Dermis microvascular lymphatic vessel endothelial cell (primary cell): ENCODE data around the gene MXRA7. TPM values are rescaled to one million over a fixed set of nuclear protein-coding genes. Genes with fewer than 3 reads are reported as not detected.
A peak's percentile ranks its signal among the peaks of the same experiment; 100 is the strongest.
"Not testable (repeated sequence)": the region's sequence is repeated elsewhere in the genome, so short reads cannot be mapped to it uniquely, and the experiment has no call there.

Experiments
- DNase-seq, 2 donors: peaks; one replicate each; pipeline versions ENCODE4 v3.0.0 to v3.0.0-alpha.2; 2010; ENCODE audit warnings: low read depth in 2 of 2
- total RNA-seq: library from RNA; depleted of rRNA; stranded (reverse); fragments of >200 nt; gene quantifications from 2 replicates; pipeline ENCODE4 v1.2.1, GENCODE V29; 2014

Gene MXRA7
- total RNA-seq, 1 donor from 2014 or later: 140 TPM

GRCh38 chr17:76716146-76716838 is 5.5 kb upstream of the MXRA7 start:
- DNase-seq: peak in 1 of 2 donors; percentile 67

- DNase-seq: no peak
These were observed 4.7 kb upstream of the MXRA7 start for GRCh38 chr17:76715496-76715830.

DNA sequence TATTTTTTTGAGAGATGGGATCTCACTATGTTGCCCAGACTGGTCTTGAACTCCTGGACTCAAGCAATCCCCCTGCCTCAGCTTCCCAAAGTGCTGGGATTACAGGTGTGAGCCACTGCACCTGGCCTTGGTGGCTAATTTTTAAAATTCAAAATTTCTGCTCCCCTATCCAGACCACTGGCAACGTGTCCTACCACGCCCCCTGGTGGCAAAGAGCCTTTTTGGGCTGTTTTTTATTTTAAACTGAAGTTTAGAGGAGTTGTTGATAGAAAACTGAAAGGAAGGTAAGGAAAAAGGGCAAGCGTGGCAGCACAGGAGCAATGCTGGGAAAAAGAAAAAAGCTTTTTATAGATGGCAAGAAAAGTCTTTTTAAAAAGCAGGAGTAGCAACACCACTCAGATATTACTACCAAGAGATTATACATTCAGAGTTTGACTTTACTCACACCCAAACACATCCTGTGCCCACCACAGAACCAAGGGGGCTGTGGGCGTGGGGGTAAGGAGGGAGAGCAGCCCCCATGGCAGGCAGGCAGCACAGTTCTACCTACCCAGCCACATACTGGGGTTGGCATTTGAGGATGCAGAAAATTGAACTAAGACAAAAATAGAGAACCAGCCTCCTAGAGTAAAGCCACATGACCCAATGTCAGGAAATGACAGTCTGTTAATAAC is 4.2 kb upstream of the MXRA7 start:
- peak in 1 of 2 donors; percentile 59 for DNase-seq

DNA sequence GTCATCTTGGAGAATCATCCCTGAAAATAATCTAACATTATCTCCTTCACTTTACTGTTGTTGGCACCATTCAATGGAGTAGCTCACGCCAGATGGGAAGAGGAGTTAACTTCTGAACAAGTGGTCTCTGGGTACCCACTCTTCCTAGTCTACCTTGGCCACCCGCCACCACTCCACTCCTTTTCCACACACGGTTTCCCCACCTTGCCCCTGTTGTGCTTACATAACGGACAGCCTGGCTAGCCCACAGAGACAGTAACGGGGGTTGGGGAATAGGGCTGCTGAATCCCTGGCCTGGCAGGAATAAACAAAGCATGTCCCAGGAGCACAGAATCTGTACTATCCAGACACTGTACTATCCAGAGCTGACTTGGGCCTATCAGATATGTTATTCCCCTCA is 3.6 kb upstream of the MXRA7 start:
- DNase-seq: no peak

DNA sequence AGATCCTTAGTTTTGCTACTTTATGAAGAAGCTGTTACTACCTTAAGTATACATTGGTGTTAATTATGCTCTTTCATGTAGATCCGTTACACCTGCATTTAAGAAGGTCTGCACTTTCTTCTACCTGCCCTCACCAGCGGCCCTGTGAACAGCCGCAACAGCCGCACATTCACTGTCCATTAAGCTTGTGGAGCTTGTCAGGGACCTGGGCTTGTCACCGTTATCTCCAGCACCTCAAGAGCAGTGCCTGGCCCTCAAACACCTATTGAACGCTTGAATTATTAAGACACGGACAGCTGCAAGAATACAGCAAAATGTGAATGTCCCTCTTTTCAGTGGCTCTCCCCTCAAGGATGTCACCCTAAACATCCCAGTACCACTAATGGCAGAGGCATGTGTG is 3.0 kb upstream of the MXRA7 start:
- no peak for DNase-seq

- not testable (repeated sequence) for DNase-seq
These were observed 1.6 kb upstream of the MXRA7 start for GRCh38 chr17:76712321-76712720.

GRCh38 chr17:76709951-76710862 is 558 bp downstream of the MXRA7 start:
- not testable (repeated sequence) for DNase-seq

DNA sequence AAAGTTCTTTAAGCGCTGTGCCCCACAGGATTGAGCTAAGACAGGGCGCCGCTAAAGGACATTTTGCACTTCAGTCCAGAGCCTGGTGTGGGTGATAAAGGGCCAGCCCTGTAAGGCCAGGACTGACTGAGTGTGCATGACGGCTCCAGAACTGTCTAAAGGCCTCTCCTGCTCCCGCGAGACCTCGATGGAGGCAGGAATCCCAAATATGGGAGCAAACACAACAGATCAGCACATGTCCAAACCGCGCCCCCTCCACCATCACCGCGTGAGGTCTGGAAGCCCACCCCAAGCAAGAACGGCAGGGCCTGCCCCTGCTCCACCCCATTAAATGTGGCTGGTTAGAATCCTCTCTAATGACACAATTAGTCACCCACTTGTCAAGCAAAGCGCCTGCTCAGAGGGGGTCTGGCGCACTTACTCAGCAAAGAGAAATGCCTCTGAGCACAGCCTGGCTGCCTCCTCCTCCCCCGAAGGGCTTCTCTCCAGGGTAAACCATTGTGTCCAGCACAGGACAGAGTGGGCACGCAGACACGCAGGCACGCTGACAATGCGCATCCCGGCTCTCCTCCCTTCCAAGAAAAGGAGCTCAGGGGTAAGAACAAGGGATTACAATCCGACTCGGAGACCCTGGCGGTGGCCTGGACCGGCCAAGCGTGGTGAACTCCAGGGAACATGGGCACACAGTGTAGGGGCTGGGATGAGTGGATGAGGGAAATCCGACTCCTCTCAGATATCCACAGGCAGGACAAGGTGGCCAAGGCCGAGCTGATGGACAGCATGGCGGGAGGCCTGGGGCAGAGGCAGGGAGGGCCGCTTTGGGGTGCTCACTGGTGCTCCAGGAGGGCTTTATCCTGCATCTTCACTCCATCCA is 1.5 kb downstream of the MXRA7 start:
- DNase-seq: peak in 1 of 2 donors; percentile 70

GRCh38 chr17:76707985-76708807 is 2.6 kb downstream of the MXRA7 start:
- no peak for DNase-seq

DNA sequence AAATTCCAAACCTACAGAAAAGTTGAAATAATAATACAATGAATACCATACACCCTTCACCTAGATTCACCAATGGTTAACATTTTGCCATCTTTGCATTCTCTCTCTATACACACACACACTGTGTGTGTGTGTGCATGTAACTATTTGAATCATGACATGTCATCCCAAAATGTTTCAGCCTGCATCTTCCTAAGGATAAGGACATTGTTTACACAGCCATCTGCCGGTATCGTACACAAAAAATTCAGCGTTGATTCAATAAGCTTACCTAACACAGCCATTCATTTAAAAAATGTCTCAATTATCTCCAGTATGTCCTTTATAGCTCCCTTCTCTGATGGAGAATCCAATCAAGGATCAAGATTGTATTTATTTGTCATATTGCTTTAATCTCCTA is 3.9 kb downstream of the MXRA7 start:
- no peak for DNase-seq

DNA sequence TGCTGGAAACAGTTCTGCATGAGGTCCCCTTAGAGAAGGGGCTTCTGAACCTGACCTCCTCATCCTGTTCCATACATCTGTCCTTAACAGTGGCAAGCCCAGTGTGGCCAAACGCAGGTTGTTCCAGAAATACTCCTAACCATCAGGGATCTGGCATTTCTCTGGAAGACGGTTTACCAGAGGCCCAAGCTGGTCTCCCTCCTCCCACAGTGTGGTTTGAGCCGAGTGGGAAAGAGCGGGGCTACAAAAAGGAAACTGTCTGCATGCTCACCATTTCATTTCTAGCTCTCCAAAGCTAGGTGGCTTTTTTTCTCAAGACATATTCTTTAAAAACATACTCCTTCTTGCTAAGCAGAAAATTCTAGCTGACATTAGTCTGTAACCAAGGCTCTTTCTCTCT is 6.0 kb downstream of the MXRA7 start:
- DNase-seq: no peak

GRCh38 chr17:76702941-76703637 is 7.7 kb downstream of the MXRA7 start:
- DNase-seq: no peak

- no peak for DNase-seq
These were observed 8.7 kb downstream of the MXRA7 start for GRCh38 chr17:76702076-76702475.

GRCh38 chr17:76701471-76701967 is 9.2 kb downstream of the MXRA7 start:
- DNase-seq: no peak

DNA sequence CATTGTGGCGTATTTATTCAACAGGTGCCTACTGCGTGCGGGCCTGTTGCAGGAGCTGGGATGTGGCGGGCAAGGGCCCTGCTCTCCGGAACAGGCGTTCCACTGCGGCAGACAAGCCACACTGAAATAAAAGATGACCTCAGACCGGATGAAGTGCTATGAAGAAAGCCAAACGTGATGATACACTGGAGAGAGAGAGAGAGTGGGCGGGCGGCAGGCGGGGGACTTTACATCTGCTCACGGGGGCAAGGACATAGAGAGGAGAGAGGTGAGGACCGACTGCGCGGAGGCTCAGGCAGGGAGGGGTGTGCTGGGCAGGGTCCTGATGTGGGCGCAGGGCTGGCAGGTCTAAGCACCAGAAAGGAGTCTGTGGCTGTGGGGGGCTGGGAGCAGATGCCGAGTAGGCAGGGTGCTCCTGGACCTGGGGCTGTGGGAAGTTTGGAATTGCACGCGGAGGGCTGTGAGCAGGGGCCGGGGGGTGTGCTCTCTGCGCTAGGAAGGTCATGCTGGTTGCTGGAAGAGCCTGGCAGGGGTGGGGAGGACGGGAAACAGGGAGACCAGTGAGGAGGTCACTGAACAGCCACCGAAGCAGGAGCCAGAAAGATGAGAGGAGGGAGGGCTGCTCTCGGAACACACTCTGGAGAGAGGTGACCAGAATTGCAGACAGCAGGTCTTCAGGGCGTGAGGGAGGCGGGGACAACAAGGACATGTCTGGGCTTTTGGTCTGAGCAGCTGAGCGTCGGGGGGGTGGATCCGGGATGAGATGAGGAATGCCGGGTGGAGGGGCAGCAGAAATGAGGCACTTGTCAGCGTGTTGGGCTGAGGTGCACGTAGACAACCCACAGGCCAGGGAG is 9.9 kb downstream of the MXRA7 start:
- peak in 1 of 2 donors; percentile 89 for DNase-seq

- DNase-seq: peak in 1 of 2 donors; percentile 63
These were observed 10.5 kb downstream of the MXRA7 start for GRCh38 chr17:76700270-76700616.

DNA sequence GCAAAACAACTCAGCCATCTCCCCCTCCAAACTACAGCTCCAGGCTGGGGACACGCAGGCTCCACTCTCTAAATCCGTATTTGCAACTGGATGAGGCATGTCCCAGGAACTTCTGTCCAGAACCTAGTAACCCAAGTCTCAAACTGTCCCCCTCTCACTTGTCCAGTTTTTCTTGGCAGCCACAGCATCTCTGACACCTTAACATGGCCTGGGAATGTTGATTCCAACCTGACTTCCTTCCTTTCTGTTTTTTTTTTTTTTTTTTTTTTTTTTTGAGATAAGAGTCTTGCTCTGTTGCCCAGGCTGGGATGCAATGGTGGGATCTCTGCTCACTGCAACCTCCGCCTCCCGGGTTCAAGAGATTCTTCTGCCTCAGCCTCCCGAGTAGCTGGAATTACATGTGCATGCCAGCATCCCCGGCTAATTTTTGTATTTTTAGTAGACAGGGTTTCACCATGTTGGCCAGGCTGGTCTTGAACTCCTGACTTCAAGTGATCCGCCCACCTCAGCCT is 12.2 kb downstream of the MXRA7 start:
- DNase-seq: not testable (repeated sequence)

- DNase-seq: no peak
These were observed 12.9 kb downstream of the MXRA7 start for GRCh38 chr17:76697702-76698465.
